Gastroesophageal sphincter (tissue), 3 donors: Measurements from ENCODE around the gene SLK.

Experiments used
- CTCF ChIP-seq, 4 experiments: fragments of 200-600 bp in 2 of 4; fragments of 450-650 bp in 2 of 4; sonication (generic) in 1 of 4; IDR thresholded peaks; one replicate each; pipeline ENCODE4 v1.5.1; 2017 to 2019; ENCODE audit warnings: antibody characterized with exemption in 4 of 4, mild to moderate bottlenecking in 2 of 4, moderate library complexity in 2 of 4
- POLR2A ChIP-seq, 2 donors: fragments of 450-650 bp; IDR thresholded peaks; one replicate each; pipeline ENCODE4 v1.6.1; 2017; ENCODE audit warnings: antibody characterized with exemption in 2 of 2, mild to moderate bottlenecking in 2 of 2, moderate library complexity in 1 of 2

GRCh38 chr10:104043185-104043830, 76.4 kb downstream of the SLK start:
- no peak for TF ChIP-seq CTCF (IDR thresholded peaks at IDR 0.05)
- TF ChIP-seq POLR2A (IDR thresholded peaks at IDR 0.05) = no peak
